Measurements from ENCODE around the gene CCDC154. TPM values are rescaled to one million over a fixed set of nuclear protein-coding genes. Genes with fewer than 3 reads are reported as not detected.

Gene CCDC154
- polyA plus RNA-seq, 1 experiment: 0.02 TPM

DNA sequence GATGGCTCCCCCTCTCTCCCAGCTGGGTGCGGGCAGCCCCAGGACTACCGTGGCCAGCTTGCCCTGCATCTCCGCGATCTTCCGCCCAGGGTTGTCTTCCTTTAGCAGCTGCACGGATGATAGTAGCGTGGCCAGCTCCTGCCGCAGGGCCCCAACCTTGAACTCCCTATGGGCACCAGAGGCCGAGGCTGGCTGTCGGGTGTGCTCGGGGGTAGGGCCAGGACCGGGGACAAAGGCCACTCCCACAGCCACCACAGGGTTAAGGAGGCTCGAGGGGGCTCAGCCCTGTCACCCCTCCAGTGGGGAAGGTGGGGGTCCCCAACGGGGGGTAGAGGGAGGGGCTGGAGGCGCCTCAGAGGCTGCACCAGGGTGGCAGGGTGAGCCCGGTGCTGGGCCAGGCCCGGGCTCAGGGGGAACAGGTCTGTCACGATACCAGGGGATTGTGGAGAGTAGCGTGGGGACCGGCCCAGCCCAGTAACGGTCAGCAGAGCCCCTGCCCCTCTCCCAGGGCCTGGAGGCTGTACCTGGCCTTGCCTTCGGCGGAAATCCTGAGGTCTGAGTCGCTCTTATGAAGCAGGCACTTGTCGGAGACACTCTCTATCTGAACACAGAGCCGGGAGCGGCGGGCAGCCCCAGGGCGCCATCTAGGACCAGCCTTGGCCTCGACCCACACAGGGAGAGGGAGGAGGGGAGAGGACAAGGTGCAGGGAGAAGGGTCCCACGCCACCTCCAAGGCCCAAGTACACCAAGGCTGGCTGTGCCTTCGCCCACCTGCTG, 8.2 kb downstream of the CCDC154 start:
- Histone ChIP-seq H3K4me3 (ENCODE audit: low read depth, low read length) (no peak overlapping the region), H3K27me3 (ENCODE audit: control insufficient read depth, insufficient read depth, low read length) (no peaks in the 10 kb centered on the region), H3K9me3 (ENCODE audit: control insufficient read depth, insufficient read depth, low read length) (no peaks in the 10 kb centered on the region; the same call in 1 of the 2 replicates), H3K27ac (ENCODE audit: low read depth, low read length) (no peak overlapping the region)
- TF ChIP-seq, protein P1, sequence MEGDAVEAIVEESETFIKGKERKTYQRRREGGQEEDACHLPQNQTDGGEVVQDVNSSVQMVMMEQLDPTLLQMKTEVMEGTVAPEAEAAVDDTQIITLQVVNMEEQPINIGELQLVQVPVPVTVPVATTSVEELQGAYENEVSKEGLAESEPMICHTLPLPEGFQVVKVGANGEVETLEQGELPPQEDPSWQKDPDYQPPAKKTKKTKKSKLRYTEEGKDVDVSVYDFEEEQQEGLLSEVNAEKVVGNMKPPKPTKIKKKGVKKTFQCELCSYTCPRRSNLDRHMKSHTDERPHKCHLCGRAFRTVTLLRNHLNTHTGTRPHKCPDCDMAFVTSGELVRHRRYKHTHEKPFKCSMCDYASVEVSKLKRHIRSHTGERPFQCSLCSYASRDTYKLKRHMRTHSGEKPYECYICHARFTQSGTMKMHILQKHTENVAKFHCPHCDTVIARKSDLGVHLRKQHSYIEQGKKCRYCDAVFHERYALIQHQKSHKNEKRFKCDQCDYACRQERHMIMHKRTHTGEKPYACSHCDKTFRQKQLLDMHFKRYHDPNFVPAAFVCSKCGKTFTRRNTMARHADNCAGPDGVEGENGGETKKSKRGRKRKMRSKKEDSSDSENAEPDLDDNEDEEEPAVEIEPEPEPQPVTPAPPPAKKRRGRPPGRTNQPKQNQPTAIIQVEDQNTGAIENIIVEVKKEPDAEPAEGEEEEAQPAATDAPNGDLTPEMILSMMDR (IDR thresholded peaks at IDR 0.05; ENCODE audit: low read depth, low read length): no peak
- ChIA-PET CTCF (no interaction called here), POLR2A (no interaction called here)
- no peak for DNase-seq (ENCODE audit: low read depth, low spot score)

DNA sequence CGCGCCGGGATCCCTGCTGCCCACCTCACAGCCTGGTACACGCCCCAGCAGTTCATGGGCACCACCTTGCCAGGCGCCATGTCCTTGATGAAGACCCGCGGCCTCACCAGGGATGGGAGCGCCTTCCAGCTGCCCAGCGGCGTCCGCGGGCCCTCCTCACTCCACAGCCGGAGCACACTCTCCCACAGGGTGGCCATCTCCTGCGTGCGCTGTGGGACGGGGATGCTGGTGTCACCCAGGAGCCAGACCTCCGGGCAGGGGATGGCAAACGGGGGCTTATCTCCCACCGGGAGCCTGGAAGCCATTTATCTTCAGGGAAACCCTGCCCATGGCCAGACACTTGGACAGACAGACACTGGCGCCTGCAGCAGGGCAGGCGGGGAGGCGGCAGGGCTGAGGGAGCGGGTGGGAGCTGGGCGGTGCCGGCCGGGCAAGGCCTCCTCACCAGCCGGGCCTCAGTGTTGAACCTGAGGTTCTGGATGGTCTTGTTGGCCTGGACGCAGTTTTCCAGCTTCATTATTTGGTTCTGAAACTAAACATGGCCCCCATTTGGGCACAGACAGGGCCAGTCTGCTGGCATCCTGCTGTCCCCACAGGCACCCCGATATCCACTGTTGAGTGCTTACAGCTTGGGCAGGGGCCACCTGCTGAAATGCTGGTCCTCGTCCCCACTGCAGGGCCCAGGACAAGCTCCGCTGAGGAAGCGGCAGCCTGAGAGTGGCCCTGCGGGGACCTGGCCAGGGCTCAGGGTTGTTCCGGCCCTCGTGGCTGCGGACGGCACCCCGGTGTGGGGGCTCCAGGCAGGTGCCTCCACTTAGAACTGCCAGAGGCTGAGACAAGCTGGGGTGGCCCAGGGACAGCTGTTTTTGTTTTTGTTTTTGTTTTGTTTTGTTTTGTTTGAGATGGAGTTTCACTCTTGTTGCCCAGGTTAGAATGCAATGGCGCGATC, 9.4 kb downstream of the CCDC154 start:
- no peak for DNase-seq (ENCODE audit: low read depth, low spot score)
- CTCF ChIA-PET: no interaction called here
- Histone ChIP-seq H3K4me3 (ENCODE audit: low read depth, low read length) (no peak overlapping the region), H3K9me3 (ENCODE audit: control insufficient read depth, insufficient read depth, low read length) (no peaks in the 10 kb centered on the region; the same call in 1 of the 2 replicates), H3K27ac (ENCODE audit: low read depth, low read length) (no peak overlapping the region), H3K27me3 (ENCODE audit: control insufficient read depth, insufficient read depth, low read length) (no peaks in the 10 kb centered on the region)
- TF ChIP-seq, protein P1 (IDR thresholded peaks at IDR 0.05; ENCODE audit: low read depth, low read length): no peak
- POLR2A ChIA-PET: no interaction called here

DNA sequence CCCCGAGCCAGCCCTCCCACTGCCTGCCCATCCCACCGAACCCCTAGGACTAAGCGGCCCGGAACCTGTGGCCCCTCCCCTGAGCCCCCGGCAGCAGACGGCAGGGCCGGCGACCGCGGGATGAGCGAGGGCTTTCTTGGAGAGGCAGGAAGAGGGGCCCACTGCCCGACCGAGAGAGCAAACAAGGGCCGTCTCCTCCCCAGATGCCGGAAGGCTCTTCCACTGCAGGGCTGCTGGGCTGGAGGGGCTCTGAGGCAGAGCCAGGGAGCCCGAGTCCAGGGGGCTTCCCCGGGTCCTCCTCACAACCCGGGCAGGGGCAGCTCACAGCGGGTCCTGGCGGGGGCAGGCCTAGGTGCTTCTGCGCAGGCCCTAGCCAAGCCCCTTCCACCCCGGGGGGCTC, 10.6 kb downstream of the CCDC154 start:
- CTCF ChIA-PET: interaction anchor here (0.5 kb wide), 1 partner anchor 681 kb away, joined by 8 read pairs; no protein-coding TSS in a partner anchor
- Histone ChIP-seq H3K4me3 (ENCODE audit: low read depth, low read length) (no peak overlapping the region), H3K9me3 (ENCODE audit: control insufficient read depth, insufficient read depth, low read length) (no peaks in the 10 kb centered on the region), H3K27me3 (ENCODE audit: control insufficient read depth, insufficient read depth, low read length) (no peaks in the 10 kb centered on the region), H3K27ac (ENCODE audit: low read depth, low read length) (no peak overlapping the region)
- POLR2A ChIA-PET: no interaction called here
- DNase-seq (ENCODE audit: low read depth, low spot score): no peak
- TF ChIP-seq, protein P1 (IDR thresholded peaks at IDR 0.05; ENCODE audit: low read depth, low read length): no peak

DNA sequence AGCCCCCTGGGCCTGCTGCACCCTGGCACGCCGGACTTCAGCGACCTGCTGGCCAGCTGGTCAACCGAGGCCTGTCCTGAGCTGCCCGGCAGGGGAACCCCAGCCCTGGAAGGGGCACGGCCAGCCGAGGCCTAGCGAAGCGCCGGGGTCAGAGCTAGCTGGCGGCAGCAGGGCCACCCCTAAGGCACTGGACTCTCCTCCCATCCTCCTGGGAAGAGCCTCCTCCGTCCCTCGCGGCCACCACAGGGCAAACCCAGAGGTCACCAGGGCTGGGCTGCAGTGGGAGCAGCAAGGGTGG, 11.1 kb downstream of the CCDC154 start:
- ChIA-PET POLR2A (no interaction called here), CTCF (no interaction called here)
- Histone ChIP-seq H3K27me3 (ENCODE audit: control insufficient read depth, insufficient read depth, low read length) (no peaks in the 10 kb centered on the region), H3K4me3 (ENCODE audit: low read depth, low read length) (no peak overlapping the region), H3K27ac (ENCODE audit: low read depth, low read length) (no peak overlapping the region), H3K9me3 (ENCODE audit: control insufficient read depth, insufficient read depth, low read length) (no peaks in the 10 kb centered on the region)
- TF ChIP-seq, protein P1 (IDR thresholded peaks at IDR 0.05; ENCODE audit: low read depth, low read length): no peak
- DNase-seq (ENCODE audit: low read depth, low spot score): no peak

All from AG04450 (cell line).